Fibroblast of lung (primary cell): ENCODE results near the gene ZNF646. TPM values are rescaled to one million over a fixed set of nuclear protein-coding genes. Genes with fewer than 3 reads are reported as not detected.

Source experiments
- DNase-seq, 2 donors: peaks; one replicate each; pipeline versions ENCODE4 v3.0.0 to v3.0.0-alpha.2; 2010; ENCODE audit warnings: low read depth in 2 of 2
- H2AFZ ChIP-seq: 2 replicates; pipeline ENCODE4 v1.5.1; 2012; ENCODE audit warnings: low read length, control low read depth, inconsistent platforms
- H3K27ac ChIP-seq: 2 replicates; pipeline ENCODE4 v1.5.1; 2011; ENCODE audit warnings: low read length, control low read depth; ENCODE audit not compliant: insufficient read depth
- H3K27me3 ChIP-seq: 2 replicates; pipeline ENCODE4 v1.5.1; 2011; ENCODE audit warnings: mild to moderate bottlenecking, low read length; ENCODE audit not compliant: control insufficient read depth, insufficient read depth
- H3K36me3 ChIP-seq: 2 replicates; pipeline ENCODE4 v1.5.1; 2011; ENCODE audit warnings: low read length; ENCODE audit not compliant: control insufficient read depth, insufficient read depth
- H3K4me1 ChIP-seq: 2 replicates; pipeline ENCODE4 v1.5.1; 2011; ENCODE audit warnings: low read length; ENCODE audit not compliant: control insufficient read depth, insufficient read depth; ENCODE audit errors: extremely low read depth
- H3K4me2 ChIP-seq: 2 replicates; pipeline ENCODE4 v1.5.1; 2011; ENCODE audit warnings: low read length, control low read depth; ENCODE audit not compliant: insufficient read depth; ENCODE audit errors: extremely low read depth
- H3K4me3 ChIP-seq, 4 experiments: fragments of 200-600 bp in 1 of 4; sonication (generic) in 1 of 4; replicated peaks in 1 of 4; 2 replicates each; pipeline ENCODE4 v1.5.1; 2011 to 2016; ENCODE audit warnings: low read length in 4 of 4, low read depth in 3 of 4, mild to moderate bottlenecking in 3 of 4, control low read depth in 2 of 4, inconsistent platforms in 1 of 4, mixed read lengths in 1 of 4; ENCODE audit not compliant: insufficient read depth in 1 of 4; ENCODE audit errors: control extremely low read depth in 1 of 4
- H3K79me2 ChIP-seq: 2 replicates; pipeline ENCODE4 v1.5.1; 2012; ENCODE audit warnings: mild to moderate bottlenecking, low read length, inconsistent platforms; ENCODE audit not compliant: control insufficient read depth, insufficient read depth
- H3K9ac ChIP-seq: 2 replicates; pipeline ENCODE4 v1.5.1; 2011; ENCODE audit warnings: mild to moderate bottlenecking, low read length, control low read depth; ENCODE audit not compliant: insufficient read depth
- H3K9me3 ChIP-seq: 2 replicates; pipeline ENCODE4 v1.5.1; 2012; ENCODE audit warnings: low read depth, low read length; ENCODE audit not compliant: control insufficient read depth, insufficient read depth
- H4K20me1 ChIP-seq: 2 replicates; pipeline ENCODE4 v1.5.1; 2011; ENCODE audit warnings: low read length; ENCODE audit not compliant: control insufficient read depth, insufficient read depth; ENCODE audit errors: extremely low read depth
- EZH2 ChIP-seq: IDR thresholded peaks from 2 replicates; pipeline ENCODE4 v1.5.1; 2012; ENCODE audit warnings: low read length, control low read depth, mild to moderate bottlenecking; ENCODE audit errors: missing control alignments
- polyA plus RNA-seq, 2 donors: library from polyadenylated mRNA; depleted of rRNA in 1 of 2; stranded (reverse) in 1 of 2; unstranded in 1 of 2; fragments of >200 nt; gene quantifications; 2 replicates each; pipeline ENCODE4 v1.2.1, GENCODE V29; 2011 to 2012; ENCODE audit warnings: missing spikeins in 1 of 2
- total RNA-seq: library from RNA; depleted of rRNA; stranded (reverse); fragments of >200 nt; gene quantifications from 2 replicates; pipeline ENCODE4 v1.2.1, GENCODE V29; 2014
- TF ChIP-seq, protein P1 (sequence below), 2 donors: IDR thresholded peaks in 1 of 2; conservative IDR thresholded peaks in 1 of 2; 1 replicate in 1 of 2; 2 replicates in 1 of 2; pipeline ENCODE4 v1.5.1; 2011 to 2012; ENCODE audit warnings: low read length in 2 of 2, control low read depth in 1 of 2, inconsistent platforms in 1 of 2, low read depth in 1 of 2, mild to moderate bottlenecking in 1 of 2

ZNF646 gene
- total and polyA plus RNA-seq, 2 donors (not counting 1 experiment from before 2014, with no cell fraction given): 2.6 to 13.2 TPM

DNA sequence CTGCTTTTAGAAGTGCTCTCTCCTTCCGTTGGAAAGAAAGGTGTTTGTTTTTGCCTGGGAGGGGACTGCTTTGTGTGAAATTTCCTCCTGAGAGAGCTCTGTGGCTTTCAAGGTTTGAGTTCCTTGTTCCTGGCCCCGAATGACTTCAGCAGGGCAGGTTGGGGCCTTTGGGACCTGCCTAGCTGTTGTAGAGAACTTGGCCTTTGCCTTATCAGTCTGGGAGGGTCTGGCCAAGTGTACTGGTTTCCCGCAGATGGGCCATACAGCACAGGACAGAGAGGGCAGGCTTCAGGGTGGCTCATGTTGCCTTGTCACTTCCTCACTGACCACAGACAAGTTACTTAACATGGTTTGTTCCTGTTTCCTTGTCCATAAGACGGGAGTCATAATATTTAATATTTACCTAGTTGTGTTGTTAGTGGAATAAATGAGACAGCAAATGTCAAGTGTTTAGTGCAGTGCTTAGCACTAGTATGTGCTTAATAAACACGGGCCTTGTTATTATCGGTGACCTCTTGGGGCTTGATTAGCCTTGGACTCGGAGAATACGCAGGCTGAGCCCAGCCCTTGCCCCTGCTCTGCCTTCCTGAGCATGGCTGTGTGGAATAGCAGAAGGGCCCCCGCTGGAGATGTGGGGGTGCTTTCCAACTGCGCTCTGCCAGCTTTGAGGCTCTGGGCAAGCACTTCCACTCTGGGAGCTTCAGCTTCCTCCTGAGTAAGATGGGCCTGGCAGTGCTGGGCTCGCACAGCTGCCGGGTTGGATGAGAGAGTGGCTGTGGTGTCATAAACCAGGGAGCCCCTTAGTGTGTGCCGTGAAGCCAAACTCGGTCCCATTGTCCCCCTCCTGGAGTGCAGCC lies 54.7 kb downstream of the ZNF646 start:
- Histone ChIP-seq H3K4me1 (no peaks in the 10 kb centered on the region), H2AFZ (no peak overlapping the region), H3K9me3 (no peaks in the 10 kb centered on the region), H3K79me2 (no peaks in the 10 kb centered on the region), H3K9ac (no peak overlapping the region), H3K4me2 (no peak overlapping the region), H3K27ac (no peak overlapping the region), H3K27me3 (no peaks in the 10 kb centered on the region), H4K20me1 (no peaks in the 10 kb centered on the region), H3K36me3 (peaks cover 5% of the 10 kb centered on the region), H3K4me3 (no peak overlapping the region)
- DNase-seq: no peak
- no peak for TF ChIP-seq EZH2
- TF ChIP-seq, protein P1, sequence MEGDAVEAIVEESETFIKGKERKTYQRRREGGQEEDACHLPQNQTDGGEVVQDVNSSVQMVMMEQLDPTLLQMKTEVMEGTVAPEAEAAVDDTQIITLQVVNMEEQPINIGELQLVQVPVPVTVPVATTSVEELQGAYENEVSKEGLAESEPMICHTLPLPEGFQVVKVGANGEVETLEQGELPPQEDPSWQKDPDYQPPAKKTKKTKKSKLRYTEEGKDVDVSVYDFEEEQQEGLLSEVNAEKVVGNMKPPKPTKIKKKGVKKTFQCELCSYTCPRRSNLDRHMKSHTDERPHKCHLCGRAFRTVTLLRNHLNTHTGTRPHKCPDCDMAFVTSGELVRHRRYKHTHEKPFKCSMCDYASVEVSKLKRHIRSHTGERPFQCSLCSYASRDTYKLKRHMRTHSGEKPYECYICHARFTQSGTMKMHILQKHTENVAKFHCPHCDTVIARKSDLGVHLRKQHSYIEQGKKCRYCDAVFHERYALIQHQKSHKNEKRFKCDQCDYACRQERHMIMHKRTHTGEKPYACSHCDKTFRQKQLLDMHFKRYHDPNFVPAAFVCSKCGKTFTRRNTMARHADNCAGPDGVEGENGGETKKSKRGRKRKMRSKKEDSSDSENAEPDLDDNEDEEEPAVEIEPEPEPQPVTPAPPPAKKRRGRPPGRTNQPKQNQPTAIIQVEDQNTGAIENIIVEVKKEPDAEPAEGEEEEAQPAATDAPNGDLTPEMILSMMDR (conservative IDR thresholded peaks at IDR 0.05 in 1 of 2, IDR thresholded peaks at IDR 0.05 in 1 of 2; ENCODE audit: low read depth in 1 of 2, low read length in 2 of 2): no peak

DNA sequence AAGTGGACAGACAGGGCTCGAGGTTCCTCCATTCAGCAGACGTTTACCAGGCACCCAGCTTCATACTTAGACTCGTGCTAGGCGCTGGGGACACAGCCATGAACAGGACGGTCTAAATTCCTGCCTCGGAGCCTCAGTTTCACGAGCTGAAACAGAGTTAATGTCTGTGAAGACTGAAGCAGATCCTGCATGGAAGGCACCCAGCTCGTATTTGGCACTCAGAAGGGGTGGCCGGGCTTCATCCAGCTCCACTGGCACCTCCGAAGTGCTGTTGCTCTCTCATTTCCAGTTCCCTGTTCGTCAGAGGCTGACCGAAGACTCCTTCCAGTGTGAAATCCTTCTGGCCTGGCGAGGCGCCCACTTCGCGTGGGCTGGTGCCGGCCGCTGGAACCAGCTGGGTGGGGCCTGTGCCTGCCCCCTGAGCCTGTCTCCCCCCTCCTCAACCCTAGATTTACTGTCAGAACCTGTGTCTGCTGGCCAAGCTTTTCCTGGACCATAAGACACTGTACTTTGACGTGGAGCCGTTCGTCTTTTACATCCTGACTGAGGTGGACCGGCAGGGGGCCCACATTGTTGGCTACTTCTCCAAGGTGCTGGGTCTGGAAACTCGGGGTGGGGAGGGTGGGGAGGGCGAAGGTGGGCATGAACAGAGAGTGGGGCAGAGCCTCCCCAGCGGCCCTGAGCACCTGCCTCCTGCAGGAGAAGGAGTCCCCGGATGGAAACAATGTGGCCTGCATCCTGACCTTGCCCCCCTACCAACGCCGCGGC lies 55.5 kb downstream of the ZNF646 start:
- H3K9ac ChIP-seq: no peak overlapping the region
- H3K36me3 ChIP-seq: peaks cover 5% of the 10 kb centered on the region
- peak in 1 of 2 donors; percentile 51 for DNase-seq
- H3K4me1 ChIP-seq: no peaks in the 10 kb centered on the region
- no peaks in the 10 kb centered on the region for H3K79me2 ChIP-seq
- no peaks in the 10 kb centered on the region for H3K9me3 ChIP-seq
- H3K27me3 ChIP-seq: no peaks in the 10 kb centered on the region
- H3K4me2 ChIP-seq: no peak overlapping the region
- no peak overlapping the region for H2AFZ ChIP-seq
- TF ChIP-seq EZH2: no peak
- TF ChIP-seq, protein P1 (conservative IDR thresholded peaks at IDR 0.05 in 1 of 2, IDR thresholded peaks at IDR 0.05 in 1 of 2; ENCODE audit: low read depth in 1 of 2, low read length in 2 of 2): no peak
- H4K20me1 ChIP-seq: no peaks in the 10 kb centered on the region
- H3K4me3 ChIP-seq: no peak overlapping the region
- no peak overlapping the region for H3K27ac ChIP-seq

GRCh38 chr16:31130336-31130891 lies 56.2 kb downstream of the ZNF646 start:
- no peak for DNase-seq
- peaks cover 5% of the 10 kb centered on the region for H3K36me3 ChIP-seq
- H4K20me1 ChIP-seq: no peaks in the 10 kb centered on the region
- no peaks in the 10 kb centered on the region for H3K79me2 ChIP-seq
- TF ChIP-seq, protein P1 (conservative IDR thresholded peaks at IDR 0.05 in 1 of 2, IDR thresholded peaks at IDR 0.05 in 1 of 2; ENCODE audit: low read depth in 1 of 2, low read length in 2 of 2): no peak
- no peak for TF ChIP-seq EZH2
- no peaks in the 10 kb centered on the region for H3K27me3 ChIP-seq
- H3K4me2 ChIP-seq: no peak overlapping the region
- no peak overlapping the region for H3K27ac ChIP-seq
- no peaks in the 10 kb centered on the region for H3K9me3 ChIP-seq
- no peaks in the 10 kb centered on the region for H3K4me1 ChIP-seq
- H3K9ac ChIP-seq: no peak overlapping the region
- no peak overlapping the region for H3K4me3 ChIP-seq
- H2AFZ ChIP-seq: no peak overlapping the region
